H1 (cell line): Measurements from ENCODE around the gene ADCY6.

Source experiments
- ATF3 ChIP-seq: IDR thresholded peaks from 2 replicates; pipeline ENCODE4 v1.6.1; 2011; ENCODE audit warnings: low read depth, mild to moderate bottlenecking, low read length; ENCODE audit not compliant: insufficient read depth
- BACH1 ChIP-seq: IDR thresholded peaks from 2 replicates; pipeline ENCODE4 v1.6.1; 2012; ENCODE audit warnings: low read length, improper control_type of control experiment
- CTCF ChIP-seq, 3 experiments: IDR thresholded peaks; 1 replicate in 2 of 3; 2 replicates in 1 of 3; pipeline versions ENCODE4 v1.5.1 to v1.6.1; 2011; ENCODE audit warnings: low read length in 3 of 3, mild to moderate bottlenecking in 3 of 3, inconsistent platforms in 2 of 3, low read depth in 1 of 3, moderate library complexity in 1 of 3; ENCODE audit not compliant: insufficient read depth in 1 of 3; ENCODE audit errors: control extremely low read depth in 1 of 3
- EGR1 ChIP-seq: IDR thresholded peaks from 2 replicates; pipeline ENCODE4 v1.6.1; 2011; ENCODE audit warnings: low read depth, low read length, borderline replicate concordance
- EZH2 ChIP-seq: fragments of 200-600 bp; sonication (generic); IDR thresholded peaks from 2 replicates; pipeline ENCODE4 v1.7.1; 2012; ENCODE audit warnings: low read depth, mild to moderate bottlenecking, moderate library complexity, low read length, inconsistent platforms; ENCODE audit not compliant: severe bottlenecking
- JUND ChIP-seq: IDR thresholded peaks from 2 replicates; pipeline ENCODE4 v1.6.1; 2011; ENCODE audit warnings: mild to moderate bottlenecking, improper control_type of control experiment, low read length
- KDM1A ChIP-seq: fragments of 200-600, 300-600 bp; sonication (generic); IDR thresholded peaks from 2 replicates; pipeline ENCODE4 v1.7.1; 2016; ENCODE audit warnings: mild to moderate bottlenecking, low read length, borderline replicate concordance
- MAFK ChIP-seq: IDR thresholded peaks from 2 replicates; pipeline ENCODE4 v1.6.1; 2012; ENCODE audit warnings: low read depth, mild to moderate bottlenecking, improper control_type of control experiment, low read length
- NRF1 ChIP-seq: IDR thresholded peaks from 2 replicates; pipeline ENCODE4 v1.6.1; 2011; ENCODE audit warnings: mild to moderate bottlenecking, low read depth, low read length, improper control_type of control experiment
- SIX5 ChIP-seq: IDR thresholded peaks from 2 replicates; pipeline ENCODE4 v1.6.1; 2011; ENCODE audit warnings: mild to moderate bottlenecking, low read depth, low read length
- SP1 ChIP-seq: IDR thresholded peaks from 2 replicates; pipeline ENCODE4 v1.6.1; 2011; ENCODE audit warnings: low read depth, low read length
- SP4 ChIP-seq: IDR thresholded peaks from 2 replicates; pipeline ENCODE4 v1.6.1; 2012; ENCODE audit warnings: low read length, inconsistent platforms
- TAF7 ChIP-seq: optimal IDR thresholded peaks from 2 replicates; pipeline ENCODE3; 2011; ENCODE audit warnings: low read depth, mild to moderate bottlenecking, inconsistent platforms, low read length, moderate library complexity, borderline replicate concordance
- TBP ChIP-seq: IDR thresholded peaks from 2 replicates; pipeline ENCODE4 v1.6.1; 2011; ENCODE audit warnings: low read depth, low read length, improper control_type of control experiment

- TF ChIP-seq SP1 (no peak), NRF1 (no peak), EZH2 (no peak), SP4 (no peak), SIX5 (no peak), BACH1 (no peak), CTCF (IDR thresholded peaks at IDR 0.05; ENCODE audit: control extremely low read depth in 1 of 3, insufficient read depth in 1 of 3, low read depth in 1 of 3, low read length in 3 of 3) (no peak), MAFK (no peak), EGR1 (no peak), JUND (no peak), TBP (no peak), KDM1A (no peak), TAF7 (no peak), ATF3 (no peak)
Measured at GRCh38 chr12:48765753-48766162, 23.1 kb downstream of the ADCY6 start.
